Bronchial epithelial cell (primary cell): ENCODE data around the gene CLN3. TPM values are rescaled to one million over a fixed set of nuclear protein-coding genes. Genes with fewer than 3 reads are reported as not detected.
"Not testable (repeated sequence)": the region's sequence is repeated elsewhere in the genome, so short reads cannot be mapped to it uniquely, and the experiment has no call there.

Experiments
- DNase-seq: peaks from one replicate; pipeline ENCODE4 v3.0.0-alpha.2; 2010; ENCODE audit warnings: low read depth
- FAIRE-seq: peaks from 2 replicates; lab custom pipeline; 2011; peaks lifted over from hg19 to GRCh38; lab: Jason Lieb, UNC
- H3K27me3 ChIP-seq: 2 replicates; pipeline ENCODE4 v1.5.1; 2011; ENCODE audit warnings: low read length; ENCODE audit not compliant: control insufficient read depth, insufficient read depth
- H3K36me3 ChIP-seq: 2 replicates; pipeline ENCODE4 v1.5.1; 2011; ENCODE audit warnings: low read length; ENCODE audit not compliant: control insufficient read depth, insufficient read depth
- H3K4me3 ChIP-seq: 2 replicates; pipeline ENCODE4 v1.5.1; 2011; ENCODE audit warnings: mild to moderate bottlenecking, low read depth, low read length, control low read depth
- CTCF ChIP-seq: IDR thresholded peaks from 2 replicates; pipeline ENCODE4 v1.5.1; 2011; ENCODE audit warnings: mild to moderate bottlenecking, moderate library complexity, low read length, control low read depth, inconsistent platforms; ENCODE audit not compliant: insufficient read depth, severe bottlenecking
- total RNA-seq: library from RNA; depleted of rRNA; stranded (reverse); fragments of >200 nt; gene quantifications from 2 replicates; pipeline ENCODE4 v1.2.1, GENCODE V29; 2014

CLN3 gene
- total RNA-seq, 1 donor from 2014 or later = 9.5 TPM

- no peak for DNase-seq
- Histone ChIP-seq H3K27me3 (no peaks in the 10 kb centered on the region), H3K36me3 (peaks cover 11% of the 10 kb centered on the region), H3K4me3 (no peak overlapping the region)
- no peak for TF ChIP-seq CTCF
- no peak for FAIRE-seq
Measured at GRCh38 chr16:28486266-28486665, 5.6 kb downstream of the CLN3 start.

GRCh38 chr16:28483361-28483760, 8.5 kb downstream of the CLN3 start:
- DNase-seq, FAIRE-seq: not testable (repeated sequence)

GRCh38 chr16:28482026-28482425, 9.8 kb downstream of the CLN3 start:
- no peaks in the 10 kb centered on the region for H3K27me3 ChIP-seq
- no peak for DNase-seq
- TF ChIP-seq CTCF = no peak
- H3K4me3 ChIP-seq = no peak overlapping the region
- FAIRE-seq = no peak
- H3K36me3 ChIP-seq = peaks cover 9% of the 10 kb centered on the region

More at GRCh38 chr16:28483361-28483760, 8.5 kb downstream of the CLN3 start:
- not testable (repeated sequence) for H3K4me3 ChIP-seq, H3K36me3 ChIP-seq, H3K27me3 ChIP-seq

- TF ChIP-seq CTCF = no peak
- Histone ChIP-seq H3K27me3 (no peaks in the 10 kb centered on the region), H3K36me3 (peaks cover 10% of the 10 kb centered on the region), H3K4me3 (no peak overlapping the region)
- no peak for DNase-seq
- FAIRE-seq = no peak
Measured at GRCh38 chr16:28478506-28479180, 13.2 kb downstream of the CLN3 start.

- H3K27me3 ChIP-seq = no peaks in the 10 kb centered on the region
- peaks cover 9% of the 10 kb centered on the region for H3K36me3 ChIP-seq
- no peak overlapping the region for H3K4me3 ChIP-seq
- DNase-seq (no peak), FAIRE-seq (no peak)
- no peak for TF ChIP-seq CTCF
Measured at GRCh38 chr16:28477311-28477920, 14.5 kb downstream of the CLN3 start.

GRCh38 chr16:28475221-28475620, 16.7 kb downstream of the CLN3 start:
- DNase-seq (no peak), FAIRE-seq (no peak)
- H3K36me3 ChIP-seq = peaks cover 5% of the 10 kb centered on the region
- H3K27me3 ChIP-seq = no peaks in the 10 kb centered on the region
- no peak for TF ChIP-seq CTCF
- no peak overlapping the region for H3K4me3 ChIP-seq
